Measurements from ENCODE around the gene MARCHF5. TPM values are rescaled to one million over a fixed set of nuclear protein-coding genes. Genes with fewer than 3 reads are reported as not detected.
"Not testable (repeated sequence)": the region's sequence is repeated elsewhere in the genome, so short reads cannot be mapped to it uniquely, and the experiment has no call there.

The MARCHF5 gene
- polyA plus RNA-seq, 1 donor (not counting 4 experiments of a cell fraction or from before 2014, with no cell fraction given) = 54.1 TPM

GRCh38 chr10:92347035-92347676, 56.2 kb downstream of the MARCHF5 start:
- H4K20me1 ChIP-seq (ENCODE audit: control insufficient read depth, extremely low read depth, insufficient read depth, low read length); H3K9me3 ChIP-seq (ENCODE audit: control insufficient read depth, low read depth, low read length); H3K9ac ChIP-seq (ENCODE audit: control insufficient read depth, extremely low read depth, insufficient read depth, low read length); H3K4me2 ChIP-seq (ENCODE audit: control insufficient read depth, extremely low read depth, insufficient read depth, low read depth, low read length); H3K79me2 ChIP-seq (ENCODE audit: control insufficient read depth, insufficient read depth, low read length); DNase-seq (ENCODE audit: low read depth, low spot score); H2AFZ ChIP-seq (ENCODE audit: control insufficient read depth, low read length); H3K4me1 ChIP-seq (ENCODE audit: control insufficient read depth, extremely low read depth, insufficient read depth, low read length); H3K9me1 ChIP-seq (ENCODE audit: control insufficient read depth, extremely low read depth, insufficient read depth, low read length); H3K27me3 ChIP-seq (ENCODE audit: control insufficient read depth, extremely low read depth, insufficient read depth, low read length); H3K4me3 ChIP-seq (ENCODE audit: control insufficient read depth in 2 of 3, extremely low read depth in 1 of 3, insufficient read depth in 2 of 3, low read depth in 1 of 3, low read length in 3 of 3); dilution Hi-C loops (cut with MboI; ENCODE audit: extremely low pct_ligation_motif_present, low sequenced_read_pairs); H3K27ac ChIP-seq (ENCODE audit: control insufficient read depth, insufficient read depth, low read length); FAIRE-seq: not testable (repeated sequence)
- H3K36me3 ChIP-seq (ENCODE audit: control insufficient read depth in 2 of 2, extremely low read depth in 1 of 2, insufficient read depth in 2 of 2, low read length in 2 of 2) = peaks cover 16 to 23% of the 10 kb centered on the region in 2 experiments

DNA sequence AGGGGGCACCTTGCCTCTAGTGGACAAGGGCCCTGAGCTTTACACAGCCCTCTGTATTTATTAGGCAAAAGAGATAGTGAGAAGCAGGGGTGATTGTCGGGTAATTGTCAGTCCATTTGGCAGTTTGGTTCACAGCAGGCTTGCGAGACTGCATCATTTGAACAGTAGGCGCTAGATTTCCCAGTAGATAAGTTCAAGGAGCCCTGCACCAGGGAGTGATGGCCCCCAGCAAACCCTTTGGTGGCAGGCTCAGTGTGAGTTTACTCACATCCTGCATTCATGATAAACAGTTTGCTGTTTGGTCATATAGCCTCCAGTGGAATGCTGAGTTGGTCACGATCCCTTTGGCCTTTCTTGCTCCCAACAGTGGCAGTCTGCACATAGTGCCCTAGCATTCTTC, 59.4 kb downstream of the MARCHF5 start:
- Histone ChIP-seq H3K4me1 (ENCODE audit: control insufficient read depth, extremely low read depth, insufficient read depth, low read length) (no peaks in the 10 kb centered on the region), H3K27me3 (ENCODE audit: control insufficient read depth, extremely low read depth, insufficient read depth, low read length) (no peaks in the 10 kb centered on the region), H4K20me1 (ENCODE audit: control insufficient read depth, extremely low read depth, insufficient read depth, low read length) (no peaks in the 10 kb centered on the region), H3K79me2 (ENCODE audit: control insufficient read depth, insufficient read depth, low read length) (no peaks in the 10 kb centered on the region), H3K36me3 (ENCODE audit: control insufficient read depth in 2 of 2, extremely low read depth in 1 of 2, insufficient read depth in 2 of 2, low read length in 2 of 2) (peaks cover 16 to 19% of the 10 kb centered on the region in 2 experiments), H3K4me3 (ENCODE audit: control insufficient read depth in 2 of 3, extremely low read depth in 1 of 3, insufficient read depth in 2 of 3, low read depth in 1 of 3, low read length in 3 of 3) (no peak overlapping the region), H3K27ac (ENCODE audit: control insufficient read depth, insufficient read depth, low read length) (no peak overlapping the region), H3K9ac (ENCODE audit: control insufficient read depth, extremely low read depth, insufficient read depth, low read length) (no peak overlapping the region), H3K9me3 (ENCODE audit: control insufficient read depth, low read depth, low read length) (no peaks in the 10 kb centered on the region), H3K9me1 (ENCODE audit: control insufficient read depth, extremely low read depth, insufficient read depth, low read length) (no peaks in the 10 kb centered on the region), H3K4me2 (ENCODE audit: control insufficient read depth, extremely low read depth, insufficient read depth, low read depth, low read length) (no peak overlapping the region), H2AFZ (ENCODE audit: control insufficient read depth, low read length) (no peak overlapping the region)
- TF ChIP-seq, protein P1, sequence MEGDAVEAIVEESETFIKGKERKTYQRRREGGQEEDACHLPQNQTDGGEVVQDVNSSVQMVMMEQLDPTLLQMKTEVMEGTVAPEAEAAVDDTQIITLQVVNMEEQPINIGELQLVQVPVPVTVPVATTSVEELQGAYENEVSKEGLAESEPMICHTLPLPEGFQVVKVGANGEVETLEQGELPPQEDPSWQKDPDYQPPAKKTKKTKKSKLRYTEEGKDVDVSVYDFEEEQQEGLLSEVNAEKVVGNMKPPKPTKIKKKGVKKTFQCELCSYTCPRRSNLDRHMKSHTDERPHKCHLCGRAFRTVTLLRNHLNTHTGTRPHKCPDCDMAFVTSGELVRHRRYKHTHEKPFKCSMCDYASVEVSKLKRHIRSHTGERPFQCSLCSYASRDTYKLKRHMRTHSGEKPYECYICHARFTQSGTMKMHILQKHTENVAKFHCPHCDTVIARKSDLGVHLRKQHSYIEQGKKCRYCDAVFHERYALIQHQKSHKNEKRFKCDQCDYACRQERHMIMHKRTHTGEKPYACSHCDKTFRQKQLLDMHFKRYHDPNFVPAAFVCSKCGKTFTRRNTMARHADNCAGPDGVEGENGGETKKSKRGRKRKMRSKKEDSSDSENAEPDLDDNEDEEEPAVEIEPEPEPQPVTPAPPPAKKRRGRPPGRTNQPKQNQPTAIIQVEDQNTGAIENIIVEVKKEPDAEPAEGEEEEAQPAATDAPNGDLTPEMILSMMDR (optimal IDR thresholded peaks at IDR 0.05 in 1 of 3, IDR thresholded peaks at IDR 0.05 in 1 of 3, conservative IDR thresholded peaks at IDR 0.05 in 1 of 3; ENCODE audit: extremely low read depth in 1 of 3, insufficient read depth in 2 of 3, low read length in 3 of 3) = no peak
- TF ChIP-seq EZH2 (IDR thresholded peaks at IDR 0.05; ENCODE audit: low read length) = no peak
- no peak for FAIRE-seq
- dilution Hi-C loops (cut with MboI; ENCODE audit: extremely low pct_ligation_motif_present, low sequenced_read_pairs) = no loop called here
- no peak for DNase-seq (ENCODE audit: low read depth, low spot score)

DNA sequence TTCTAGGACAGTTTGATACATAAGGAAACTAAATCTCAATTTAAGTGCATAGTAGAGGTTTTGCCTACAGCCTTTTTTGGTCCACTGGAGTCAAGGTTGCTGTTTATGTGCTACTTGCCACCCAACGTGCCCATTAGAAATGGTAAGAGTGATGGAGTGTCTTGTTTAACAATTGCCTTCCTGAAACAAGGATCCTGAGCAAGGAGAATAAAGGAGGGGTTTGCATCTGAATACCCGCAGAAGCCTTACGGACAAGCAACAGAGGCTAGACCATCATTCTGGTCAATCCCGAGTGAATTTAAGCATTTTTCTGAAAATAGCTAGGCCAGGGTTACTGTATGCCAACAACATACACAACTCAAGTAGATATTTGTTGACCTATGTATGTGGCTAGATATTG, 63.6 kb downstream of the MARCHF5 start:
- H3K9me1 ChIP-seq (ENCODE audit: control insufficient read depth, extremely low read depth, insufficient read depth, low read length) = no peaks in the 10 kb centered on the region
- no peak overlapping the region for H3K9ac ChIP-seq (ENCODE audit: control insufficient read depth, extremely low read depth, insufficient read depth, low read length)
- FAIRE-seq (no peak), DNase-seq (ENCODE audit: low read depth, low spot score) (no peak)
- H3K27ac ChIP-seq (ENCODE audit: control insufficient read depth, insufficient read depth, low read length) = no peak overlapping the region
- H2AFZ ChIP-seq (ENCODE audit: control insufficient read depth, low read length) = no peak overlapping the region
- no peaks in the 10 kb centered on the region for H3K9me3 ChIP-seq (ENCODE audit: control insufficient read depth, low read depth, low read length)
- peaks cover 8 to 12% of the 10 kb centered on the region in 2 experiments for H3K36me3 ChIP-seq (ENCODE audit: control insufficient read depth in 2 of 2, extremely low read depth in 1 of 2, insufficient read depth in 2 of 2, low read length in 2 of 2)
- H3K4me3 ChIP-seq (ENCODE audit: control insufficient read depth in 2 of 3, extremely low read depth in 1 of 3, insufficient read depth in 2 of 3, low read depth in 1 of 3, low read length in 3 of 3) = no peak overlapping the region
- H3K4me2 ChIP-seq (ENCODE audit: control insufficient read depth, extremely low read depth, insufficient read depth, low read depth, low read length) = no peak overlapping the region
- dilution Hi-C loops (cut with MboI; ENCODE audit: extremely low pct_ligation_motif_present, low sequenced_read_pairs) = no loop called here
- H3K4me1 ChIP-seq (ENCODE audit: control insufficient read depth, extremely low read depth, insufficient read depth, low read length) = no peaks in the 10 kb centered on the region
- H3K27me3 ChIP-seq (ENCODE audit: control insufficient read depth, extremely low read depth, insufficient read depth, low read length) = no peaks in the 10 kb centered on the region
- no peaks in the 10 kb centered on the region for H3K79me2 ChIP-seq (ENCODE audit: control insufficient read depth, insufficient read depth, low read length)
- no peak for TF ChIP-seq EZH2 (IDR thresholded peaks at IDR 0.05; ENCODE audit: low read length)
- TF ChIP-seq, protein P1 (optimal IDR thresholded peaks at IDR 0.05 in 1 of 3, IDR thresholded peaks at IDR 0.05 in 1 of 3, conservative IDR thresholded peaks at IDR 0.05 in 1 of 3; ENCODE audit: extremely low read depth in 1 of 3, insufficient read depth in 2 of 3, low read length in 3 of 3) = no peak
- H4K20me1 ChIP-seq (ENCODE audit: control insufficient read depth, extremely low read depth, insufficient read depth, low read length) = no peaks in the 10 kb centered on the region

All from keratinocyte (primary cell).